Progenitor cell of endocrine pancreas (in vitro differentiated cells): ENCODE measurements around the gene MACROD2. TPM values are rescaled to one million over a fixed set of nuclear protein-coding genes. Genes with fewer than 3 reads are reported as not detected.

ENCODE experiments used
- DNase-seq: peaks from one replicate; pipeline ENCODE4 v3.0.0; 2021; ENCODE audit warnings: low spot score; ENCODE audit not compliant: unreplicated experiment
- H3K27ac Mint-ChIP-seq: 2 replicates; pipeline ENCODE4 v1.8.0; 2021; ENCODE audit warnings: mild to moderate bottlenecking, moderate library complexity, mixed read lengths
- H3K27me3 Mint-ChIP-seq: 2 replicates; pipeline ENCODE4 v1.8.0; 2021; ENCODE audit warnings: mixed read lengths
- H3K36me3 Mint-ChIP-seq: 2 replicates; pipeline ENCODE4 v1.8.0; 2022; ENCODE audit warnings: mixed read lengths; ENCODE audit not compliant: insufficient read depth
- H3K4me1 Mint-ChIP-seq: 2 replicates; pipeline ENCODE4 v1.8.0; 2021; ENCODE audit warnings: low read depth, mixed read lengths
- H3K4me3 Mint-ChIP-seq: 2 replicates; pipeline ENCODE4 v1.8.0; 2021; ENCODE audit warnings: low read depth, mild to moderate bottlenecking, moderate library complexity, mixed read lengths
- H3K9me3 Mint-ChIP-seq: 2 replicates; pipeline ENCODE4 v1.8.0; 2021; ENCODE audit warnings: low read depth, mixed read lengths
- total RNA-seq: library from RNA; stranded (reverse); gene quantifications from 2 replicates; pipeline ENCODE4 v1.2.1, GENCODE V29; 2021
- TF ChIP-seq, protein P1 (sequence below): fragments of 200-600 bp; sonication (generic); IDR thresholded peaks from one replicate; pipeline ENCODE4 v1.5.0; 2021; ENCODE audit warnings: antibody characterized with exemption, mild to moderate bottlenecking; ENCODE audit not compliant: unreplicated experiment

MACROD2 gene
- total RNA-seq, 1 donor from 2014 or later: 7.6 TPM

DNA sequence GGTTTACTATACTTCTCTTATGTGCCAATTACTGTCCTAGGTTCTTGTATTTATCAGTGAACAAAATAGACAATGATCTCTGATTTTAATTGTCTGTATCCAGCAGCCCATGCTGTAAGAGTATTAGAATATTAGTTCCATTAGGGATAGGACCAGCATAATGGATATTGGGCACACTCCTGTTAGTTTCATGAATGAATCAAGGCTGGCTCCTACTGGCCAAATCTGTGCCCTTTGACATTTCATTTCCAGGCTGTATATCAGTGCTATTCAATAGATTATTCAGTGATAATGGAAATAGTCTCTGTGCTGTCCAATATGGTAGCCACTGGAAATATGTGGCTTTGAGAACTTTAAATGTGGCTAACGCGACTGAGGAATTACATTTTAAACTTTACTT is 1350.0 kb downstream of the MACROD2 start:
- no peak overlapping the region for H3K4me3 Mint-ChIP-seq
- TF ChIP-seq, protein P1, sequence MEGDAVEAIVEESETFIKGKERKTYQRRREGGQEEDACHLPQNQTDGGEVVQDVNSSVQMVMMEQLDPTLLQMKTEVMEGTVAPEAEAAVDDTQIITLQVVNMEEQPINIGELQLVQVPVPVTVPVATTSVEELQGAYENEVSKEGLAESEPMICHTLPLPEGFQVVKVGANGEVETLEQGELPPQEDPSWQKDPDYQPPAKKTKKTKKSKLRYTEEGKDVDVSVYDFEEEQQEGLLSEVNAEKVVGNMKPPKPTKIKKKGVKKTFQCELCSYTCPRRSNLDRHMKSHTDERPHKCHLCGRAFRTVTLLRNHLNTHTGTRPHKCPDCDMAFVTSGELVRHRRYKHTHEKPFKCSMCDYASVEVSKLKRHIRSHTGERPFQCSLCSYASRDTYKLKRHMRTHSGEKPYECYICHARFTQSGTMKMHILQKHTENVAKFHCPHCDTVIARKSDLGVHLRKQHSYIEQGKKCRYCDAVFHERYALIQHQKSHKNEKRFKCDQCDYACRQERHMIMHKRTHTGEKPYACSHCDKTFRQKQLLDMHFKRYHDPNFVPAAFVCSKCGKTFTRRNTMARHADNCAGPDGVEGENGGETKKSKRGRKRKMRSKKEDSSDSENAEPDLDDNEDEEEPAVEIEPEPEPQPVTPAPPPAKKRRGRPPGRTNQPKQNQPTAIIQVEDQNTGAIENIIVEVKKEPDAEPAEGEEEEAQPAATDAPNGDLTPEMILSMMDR: no peak
- H3K27ac Mint-ChIP-seq: no peak overlapping the region
- peaks cover 8% of the 10 kb centered on the region for H3K4me1 Mint-ChIP-seq
- peaks cover 2% of the 10 kb centered on the region for H3K36me3 Mint-ChIP-seq
- no peaks in the 10 kb centered on the region for H3K27me3 Mint-ChIP-seq
- peaks cover 14% of the 10 kb centered on the region for H3K9me3 Mint-ChIP-seq
- no peak for DNase-seq

DNA sequence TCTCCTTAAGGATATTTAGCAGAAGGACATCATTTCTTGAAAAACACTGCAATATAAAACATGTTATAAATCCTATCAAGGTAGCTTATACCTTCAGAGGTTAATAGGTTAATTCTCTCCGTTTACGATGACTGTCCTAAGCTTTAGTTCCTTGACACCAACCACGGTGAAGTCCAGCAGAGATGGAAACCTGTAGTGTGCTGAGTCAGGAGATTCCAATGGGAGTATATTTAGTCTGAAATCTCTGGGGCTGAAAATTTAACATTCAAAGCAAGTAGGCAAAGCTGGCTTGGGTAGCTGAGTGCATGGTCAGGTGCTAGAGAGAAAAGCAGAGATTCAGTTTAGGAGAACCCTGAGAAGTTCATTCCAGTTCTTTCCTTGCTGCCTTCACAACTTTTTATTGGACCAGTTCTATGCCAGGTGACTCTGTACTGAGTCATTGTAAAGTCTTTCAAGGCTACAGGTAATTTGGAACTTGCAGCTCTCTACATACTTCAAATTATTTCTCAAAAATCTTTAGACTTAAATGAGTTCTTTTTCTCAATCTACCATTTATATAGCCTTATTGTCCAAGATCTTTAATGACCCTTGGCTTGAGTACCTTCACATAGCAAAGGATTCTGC is 1351.5 kb downstream of the MACROD2 start:
- TF ChIP-seq, protein P1: no peak
- peaks cover 14% of the 10 kb centered on the region for H3K9me3 Mint-ChIP-seq
- DNase-seq: no peak
- H3K27ac Mint-ChIP-seq: no peak overlapping the region
- H3K27me3 Mint-ChIP-seq: no peaks in the 10 kb centered on the region
- H3K4me1 Mint-ChIP-seq: peaks cover 8% of the 10 kb centered on the region
- peaks cover 2% of the 10 kb centered on the region for H3K36me3 Mint-ChIP-seq
- no peak overlapping the region for H3K4me3 Mint-ChIP-seq

DNA sequence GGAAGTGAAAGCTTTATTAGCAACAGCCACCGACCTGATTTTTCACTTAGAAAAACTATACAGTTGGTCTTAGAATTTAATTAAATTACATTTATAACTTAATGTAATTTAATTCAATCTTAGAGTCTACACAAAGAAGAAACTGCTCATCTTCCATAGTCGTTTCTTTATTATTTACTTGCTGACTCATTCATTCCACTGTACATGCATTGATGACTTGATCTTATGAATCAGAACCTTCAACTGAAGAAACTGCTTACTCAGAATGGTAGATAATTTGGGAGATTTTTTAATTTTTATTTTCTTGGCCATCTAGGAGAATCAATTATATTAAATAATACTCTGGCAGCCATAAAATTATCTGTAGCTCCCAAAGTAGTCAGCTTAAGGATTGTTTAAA is 1363.7 kb downstream of the MACROD2 start:
- peaks cover 3% of the 10 kb centered on the region for H3K4me1 Mint-ChIP-seq
- DNase-seq: no peak
- H3K27ac Mint-ChIP-seq: no peak overlapping the region
- TF ChIP-seq, protein P1: no peak
- H3K4me3 Mint-ChIP-seq: no peak overlapping the region
- no peaks in the 10 kb centered on the region for H3K36me3 Mint-ChIP-seq
- no peaks in the 10 kb centered on the region for H3K27me3 Mint-ChIP-seq
- H3K9me3 Mint-ChIP-seq: peaks cover 6% of the 10 kb centered on the region

DNA sequence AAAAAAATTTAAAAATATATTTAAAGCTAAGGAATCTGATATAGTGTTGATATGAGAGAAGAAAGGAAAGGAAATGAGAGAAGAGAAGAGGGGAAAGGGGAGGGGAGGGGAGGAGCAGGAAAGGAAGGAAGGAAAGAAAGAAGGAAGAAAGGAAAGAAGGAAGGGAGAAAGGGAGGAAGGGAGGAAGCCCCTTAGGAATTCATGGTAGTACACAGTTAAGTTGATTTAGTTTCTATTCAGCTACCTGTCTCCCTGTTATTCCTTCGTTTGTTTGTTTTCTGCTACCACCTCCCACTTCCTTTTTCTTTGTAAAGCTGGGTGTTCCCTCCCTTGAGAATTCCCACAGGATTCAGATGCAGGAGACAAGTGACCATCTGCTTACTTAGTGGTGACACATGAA is 1367.5 kb downstream of the MACROD2 start:
- no peaks in the 10 kb centered on the region for H3K27me3 Mint-ChIP-seq
- TF ChIP-seq, protein P1: no peak
- H3K9me3 Mint-ChIP-seq: peaks cover 6% of the 10 kb centered on the region
- no peak overlapping the region for H3K27ac Mint-ChIP-seq
- DNase-seq: no peak
- H3K4me3 Mint-ChIP-seq: no peak overlapping the region
- no peaks in the 10 kb centered on the region for H3K36me3 Mint-ChIP-seq
- peaks cover 3% of the 10 kb centered on the region for H3K4me1 Mint-ChIP-seq

DNA sequence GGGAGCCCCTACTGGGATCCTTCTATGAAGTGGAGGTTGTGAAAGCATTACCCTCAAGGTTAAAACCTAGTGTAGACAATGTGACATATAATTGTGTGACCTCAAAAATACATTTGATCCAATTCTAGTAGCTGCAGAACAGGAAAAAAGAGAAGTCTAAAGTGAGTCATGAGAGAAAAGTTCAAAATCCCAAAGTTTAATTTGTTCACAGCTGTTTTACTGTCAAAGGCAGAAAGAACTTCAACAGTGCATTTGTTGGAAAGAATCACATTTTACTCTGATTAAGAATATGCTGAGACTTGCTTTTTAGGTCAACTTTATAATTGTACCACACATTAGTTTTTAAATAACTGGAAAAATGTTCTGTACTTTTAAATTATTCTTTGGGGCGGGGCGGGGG is 1369.5 kb downstream of the MACROD2 start:
- TF ChIP-seq, protein P1: no peak
- Mint-ChIP-seq H3K27ac (no peak overlapping the region), H3K4me3 (no peak overlapping the region), H3K4me1 (peaks cover 7% of the 10 kb centered on the region), H3K27me3 (no peaks in the 10 kb centered on the region), H3K36me3 (no peaks in the 10 kb centered on the region), H3K9me3 (peaks cover 2% of the 10 kb centered on the region)
- DNase-seq: no peak
